ENCODE results near the gene UNC5C.

GRCh38 chr4:95549246-95550114 is 707 bp upstream of the UNC5C start:
- TF ChIP-seq CTCF (IDR thresholded peaks at IDR 0.05; ENCODE audit: low read length) (no peak), EZH2 (IDR thresholded peaks at IDR 0.05; ENCODE audit: borderline replicate concordance, low read length) (no peak)
